ENCODE measurements around the gene CTNNA2. TPM values are rescaled to one million over a fixed set of nuclear protein-coding genes. Genes with fewer than 3 reads are reported as not detected.

Gene CTNNA2
- total RNA-seq, 3 donors from 2014 or later, result 0.29 to 4.2 (median 1.1) TPM

- Histone ChIP-seq H3K9me3 (no peaks in the 10 kb centered on the region), H3K36me3 (ENCODE audit: low read depth) (no peaks in the 10 kb centered on the region), H3K4me3 (no peak overlapping the region), H3K4me1 (ENCODE audit: low read depth) (no peaks in the 10 kb centered on the region)
- DNase-seq (no peak), ATAC-seq (no peak)
- TF ChIP-seq CTCF (IDR thresholded peaks at IDR 0.05), result no peak
- intact Hi-C loops (cut with DNase I, micrococcal nuclease), result no loop called here
Observed at GRCh38 chr2:79573895-79574674, 61.2 kb downstream of the CTNNA2 start.

DNA sequence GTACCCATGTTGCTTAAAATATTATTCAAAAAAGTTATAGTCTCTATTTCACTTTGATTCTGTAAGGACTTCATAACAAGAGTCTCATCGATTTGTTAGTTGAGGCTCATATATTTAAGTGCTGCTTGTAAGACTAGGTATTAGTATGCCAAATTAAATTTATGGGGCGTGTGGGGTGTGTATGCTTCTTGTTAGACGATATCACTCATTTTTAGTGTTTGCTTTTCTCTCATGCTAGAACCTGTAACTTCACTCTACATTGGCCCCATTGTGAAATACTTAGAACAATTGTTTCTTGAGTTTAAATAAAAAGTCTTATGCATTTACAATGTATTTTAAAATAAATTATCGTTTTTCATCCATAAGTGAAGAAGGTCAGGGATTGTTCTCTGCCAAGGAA, 63.6 kb downstream of the CTNNA2 start:
- intact Hi-C loops (cut with DNase I, micrococcal nuclease), result no loop called here
- DNase-seq (no peak), ATAC-seq (no peak)
- Histone ChIP-seq H3K9me3 (no peaks in the 10 kb centered on the region), H3K4me3 (no peak overlapping the region), H3K4me1 (ENCODE audit: low read depth) (no peaks in the 10 kb centered on the region), H3K36me3 (ENCODE audit: low read depth) (no peaks in the 10 kb centered on the region)
- no peak for TF ChIP-seq CTCF (IDR thresholded peaks at IDR 0.05)

DNA sequence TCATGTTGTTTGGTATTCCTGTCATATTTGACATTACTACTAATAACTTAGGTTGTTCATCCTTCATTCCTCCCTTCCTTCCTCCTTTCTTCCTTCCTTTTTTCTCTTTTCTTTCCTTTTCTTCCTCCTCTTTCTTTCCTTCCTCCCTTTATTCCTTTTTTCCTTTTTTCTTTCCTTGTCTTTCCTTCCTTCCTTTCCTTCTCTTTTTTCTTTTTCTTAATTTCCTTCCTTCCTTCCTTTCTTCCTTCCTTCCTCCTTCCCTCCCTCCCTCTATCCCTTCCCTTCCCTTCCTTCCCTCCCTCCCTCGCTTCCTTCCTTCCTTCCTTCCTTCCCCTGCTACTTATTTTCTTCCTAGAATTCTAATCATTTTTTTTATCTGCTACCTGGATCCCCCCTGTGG, 66.1 kb downstream of the CTNNA2 start:
- no peak for ATAC-seq
- intact Hi-C loops (cut with DNase I, micrococcal nuclease), result no loop called here

GRCh38 chr2:79580175-79580574, 67.3 kb downstream of the CTNNA2 start:
- H3K4me3 ChIP-seq, result no peak overlapping the region
- TF ChIP-seq CTCF (IDR thresholded peaks at IDR 0.05), result no peak
- no peaks in the 10 kb centered on the region for H3K9me3 ChIP-seq
- DNase-seq (no peak), ATAC-seq (no peak)
- intact Hi-C loops (cut with DNase I, micrococcal nuclease), result no loop called here
- no peaks in the 10 kb centered on the region for H3K36me3 ChIP-seq (ENCODE audit: low read depth)
- no peaks in the 10 kb centered on the region for H3K4me1 ChIP-seq (ENCODE audit: low read depth)

More for the DNA sequence above, 66.1 kb downstream of the CTNNA2 start:
- Histone ChIP-seq H3K4me3 (no peak overlapping the region), H3K9me3 (no peaks in the 10 kb centered on the region), H3K4me1 (ENCODE audit: low read depth) (no peaks in the 10 kb centered on the region), H3K36me3 (ENCODE audit: low read depth) (no peaks in the 10 kb centered on the region)
- DNase-seq, result no peak
- no peak for TF ChIP-seq CTCF (IDR thresholded peaks at IDR 0.05)

DNA sequence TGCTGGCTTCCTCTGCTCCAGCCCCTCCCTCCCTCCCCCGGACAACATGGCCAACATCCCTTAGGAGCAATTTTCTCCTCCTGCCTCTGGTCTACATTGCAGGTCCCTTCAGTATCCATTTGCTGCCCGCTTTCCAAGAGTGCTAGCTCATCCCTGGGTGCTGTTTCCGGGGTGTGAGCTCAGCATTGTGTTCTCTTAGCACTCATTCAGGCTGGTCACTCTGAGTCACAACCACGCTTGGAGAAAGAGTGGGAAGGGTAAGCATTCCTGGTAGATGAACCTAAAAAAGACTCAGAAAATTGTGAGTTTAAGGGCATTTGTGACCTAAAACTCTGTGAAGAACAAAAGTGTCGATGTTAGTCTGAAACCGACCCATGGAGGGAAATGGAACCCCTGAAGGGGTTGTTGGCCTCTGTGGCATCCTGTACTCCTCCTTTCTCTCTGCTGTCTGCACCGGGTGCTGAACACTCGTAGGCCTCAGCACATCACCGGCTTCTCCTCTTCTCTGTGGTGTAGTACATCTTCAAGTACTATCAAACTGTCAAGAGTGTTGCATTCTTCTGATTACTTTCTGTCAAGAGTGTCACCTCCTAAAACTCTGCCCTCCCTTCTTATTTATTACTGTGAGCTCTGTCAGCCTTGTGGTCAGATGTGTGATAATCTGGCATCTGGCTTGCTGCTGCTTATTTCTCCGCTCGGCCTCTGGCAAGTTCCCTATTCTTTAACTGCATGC, 73.0 kb downstream of the CTNNA2 start:
- Histone ChIP-seq H3K4me1 (ENCODE audit: low read depth) (no peaks in the 10 kb centered on the region), H3K4me3 (no peak overlapping the region), H3K9me3 (no peaks in the 10 kb centered on the region), H3K36me3 (ENCODE audit: low read depth) (no peaks in the 10 kb centered on the region)
- no peak for DNase-seq
- no peak for TF ChIP-seq CTCF (IDR thresholded peaks at IDR 0.05)
- ATAC-seq, result no peak
- intact Hi-C loops (cut with DNase I, micrococcal nuclease), result no loop called here
